Fibroblast of skin of left quadriceps (primary cell): ENCODE results near the gene ASH1L.
"Not testable (repeated sequence)": the region's sequence is repeated elsewhere in the genome, so short reads cannot be mapped to it uniquely, and the experiment has no call there.

Source experiments
- DNase-seq, 2 experiments: peaks; one replicate each; pipeline ENCODE4 v3.0.0-alpha.2; 2013; ENCODE audit warnings: low read depth in 2 of 2

The ASH1L gene

GRCh38 chr1:155555915-155556314, 6.7 kb downstream of the ASH1L start:
- no peak for DNase-seq

- DNase-seq = no peak
Observed at GRCh38 chr1:155553349-155553748, 9.3 kb downstream of the ASH1L start.

- DNase-seq = no peak
Observed at GRCh38 chr1:155548706-155549105, 13.9 kb downstream of the ASH1L start.

- no peak for DNase-seq
Observed at GRCh38 chr1:155540000-155540874, 22.4 kb downstream of the ASH1L start.

GRCh38 chr1:155537193-155537592, 25.4 kb downstream of the ASH1L start:
- DNase-seq = no peak

GRCh38 chr1:155531624-155532023, 31.0 kb downstream of the ASH1L start:
- DNase-seq = no peak

GRCh38 chr1:155529929-155530328, 32.7 kb downstream of the ASH1L start:
- no peak for DNase-seq

GRCh38 chr1:155529109-155529508, 33.5 kb downstream of the ASH1L start:
- DNase-seq = no peak

GRCh38 chr1:155527677-155528076, 34.9 kb downstream of the ASH1L start:
- no peak for DNase-seq

- no peak for DNase-seq
Observed at GRCh38 chr1:155526356-155526755, 36.2 kb downstream of the ASH1L start.

- no peak for DNase-seq
Observed at GRCh38 chr1:155522069-155522468, 40.5 kb downstream of the ASH1L start.

- DNase-seq = no peak
Observed at GRCh38 chr1:155518484-155518883, 44.1 kb downstream of the ASH1L start.

- DNase-seq = no peak
Observed at GRCh38 chr1:155514582-155515187, 47.9 kb downstream of the ASH1L start.

- DNase-seq = peak; percentile 42 to 49
Observed at GRCh38 chr1:155513300-155513916, 49.2 kb downstream of the ASH1L start.

- not testable (repeated sequence) for DNase-seq
Observed at GRCh38 chr1:155511385-155511784, 51.2 kb downstream of the ASH1L start.

GRCh38 chr1:155509064-155509463, 53.5 kb downstream of the ASH1L start:
- DNase-seq = no peak

GRCh38 chr1:155507945-155508344, 54.7 kb downstream of the ASH1L start:
- no peak for DNase-seq

GRCh38 chr1:155505963-155506362, 56.6 kb downstream of the ASH1L start:
- DNase-seq = not testable (repeated sequence)

- DNase-seq = no peak
Observed at GRCh38 chr1:155504207-155504606, 58.4 kb downstream of the ASH1L start.

GRCh38 chr1:155499953-155500639, 62.5 kb downstream of the ASH1L start:
- DNase-seq = peak in 1 of 2 experiments; percentile 1

- no peak for DNase-seq
Observed at GRCh38 chr1:155499263-155499662, 63.3 kb downstream of the ASH1L start.

GRCh38 chr1:155493595-155493994, 69.0 kb downstream of the ASH1L start:
- not testable (repeated sequence) for DNase-seq
